Esophagus muscularis mucosa (tissue), 4 donors: ENCODE data around the gene ACSM3.

Source experiments
- CTCF ChIP-seq, 3 experiments: fragments of 200-600 bp in 2 of 3; fragments of 450-650 bp in 1 of 3; sonication (generic) in 2 of 3; IDR thresholded peaks; one replicate each; pipeline ENCODE4 v1.5.1; 2017 to 2019; ENCODE audit warnings: antibody characterized with exemption in 3 of 3, mild to moderate bottlenecking in 2 of 3, moderate library complexity in 1 of 3
- EP300 ChIP-seq: sonication (generic); formaldehyde crosslinking; IDR thresholded peaks from one replicate; pipeline ENCODE4 v1.6.1; 2017; ENCODE audit warnings: antibody characterized with exemption
- POLR2A ChIP-seq: fragments of 450-650 bp; IDR thresholded peaks from one replicate; pipeline ENCODE4 v1.6.1; 2017; ENCODE audit warnings: antibody characterized with exemption, moderate library complexity, mild to moderate bottlenecking, low read depth

- TF ChIP-seq CTCF (IDR thresholded peaks at IDR 0.05) (no peak), POLR2A (no peak), EP300 (no peak)
Observed at GRCh38 chr16:20803192-20803560, 39.4 kb downstream of the ACSM3 start.
